H1 (cell line): Measurements from ENCODE around the gene EIF2S1. TPM values are rescaled to one million over a fixed set of nuclear protein-coding genes. Genes with fewer than 3 reads are reported as not detected.

Experiments used
- SUZ12 ChIP-seq: fragments of 200-600 bp; sonication (generic); IDR thresholded peaks from 2 replicates; pipeline ENCODE4 v1.6.1; 2012; ENCODE audit warnings: mild to moderate bottlenecking, inconsistent platforms, low read length, moderate library complexity, mixed read lengths
- polyA plus RNA-seq, 7 experiments: library from polyadenylated mRNA; depleted of rRNA in 3 of 7; stranded (reverse) in 5 of 7; unstranded in 2 of 7; fragments of >200 nt in 5 of 7; fragments of 200-250 nt in 2 of 7; gene quantifications; 1 replicate in 5 of 7; 2 replicates in 1 of 7; 4 replicates in 1 of 7; pipeline versions ENCODE4 v1.2.1 to v1.2.3, GENCODE V29; 2011 to 2013; ENCODE audit warnings: missing spikeins in 2 of 7, mixed read lengths in 2 of 7
- total RNA-seq: library from RNA; stranded (reverse); fragmentation: NEBNext Ultra II Directional; extraction: Animal tissue kit (Norgen Biotek cat#: 25700); gene quantifications from 2 replicates; pipeline ENCODE4 v1.2.1, GENCODE V29; 2021

Gene EIF2S1
- total and polyA plus RNA-seq, 2 of the 8 experiments (the other 6 are each of a cell fraction or from before 2014, with no cell fraction given) = 35.1 to 146 TPM

GRCh38 chr14:67425608-67426007 is 65.5 kb downstream of the EIF2S1 start (continued):
- TF ChIP-seq SUZ12 = no peak
